Sigmoid colon (tissue), 7 donors: Measurements from ENCODE around the gene EID2B. TPM values are rescaled to one million over a fixed set of nuclear protein-coding genes. Genes with fewer than 3 reads are reported as not detected.
A peak's percentile ranks its signal among the peaks of the same experiment; 100 is the strongest.

ENCODE experiments used
- DNase-seq: peaks from one replicate; pipeline ENCODE4 v3.0.0-alpha.2; 2019
- H3K27ac ChIP-seq, 4 donors: fragments of 200-600 bp; sonication (generic); one replicate each; pipeline ENCODE4 v1.5.1; 2016 to 2019; ENCODE audit warnings: mild to moderate bottlenecking in 1 of 4
- H3K27me3 ChIP-seq, 3 donors: fragments of 200-600 bp; sonication (generic); one replicate each; pipeline ENCODE4 v1.5.1; 2019; ENCODE audit warnings: mild to moderate bottlenecking in 1 of 3
- H3K36me3 ChIP-seq, 4 donors: fragments of 200-600 bp; sonication (generic); one replicate each; pipeline ENCODE4 v1.5.1; 2016 to 2019
- H3K4me1 ChIP-seq, 4 donors: fragments of 200-600 bp; sonication (generic); one replicate each; pipeline ENCODE4 v1.5.1; 2017 to 2019
- H3K4me3 ChIP-seq, 4 donors: fragments of 200-600 bp; sonication (generic); one replicate each; pipeline ENCODE4 v1.5.1; 2017 to 2019; ENCODE audit warnings: mild to moderate bottlenecking in 2 of 4, moderate library complexity in 1 of 4
- H3K9me3 ChIP-seq, 4 donors: fragments of 200-600 bp in 3 of 4; sonication (generic) in 3 of 4; one replicate each; pipeline versions ENCODE4 v1.5.1 to v1.6.1; 2013 to 2019
- EP300 ChIP-seq, 4 donors: sonication (generic); formaldehyde crosslinking; IDR thresholded peaks; one replicate each; pipeline ENCODE4 v1.6.1; 2017; ENCODE audit warnings: antibody characterized with exemption in 4 of 4
- POLR2A ChIP-seq, 2 donors: fragments of 450-650 bp; IDR thresholded peaks; one replicate each; pipeline ENCODE4 v1.6.1; 2016; ENCODE audit warnings: antibody characterized with exemption in 2 of 2, mild to moderate bottlenecking in 2 of 2, moderate library complexity in 2 of 2
- POLR2AphosphoS5 ChIP-seq, 4 donors: sonication (generic); formaldehyde crosslinking; IDR thresholded peaks; one replicate each; pipeline ENCODE4 v1.6.1; 2017; ENCODE audit warnings: antibody characterized with exemption in 4 of 4
- WGBS, 2 donors: extraction: QIAGEN DNeasy Blood & Tissue Kit; methylation state at CpG; one replicate each; pipeline ENCODE4 v1.1.7; 2013; 5-methylcytosine and 5-hydroxymethylcytosine counted together
- intact Hi-C: fragments of 100-400 bp; cut with DNase I; formaldehyde crosslinking; loops from one replicate; pipeline ENCODE4 v1.15.1; 2023
- polyA plus RNA-seq, 3 donors: library from polyadenylated mRNA; stranded (reverse); fragments of 200-250 nt; gene quantifications; one replicate each; pipeline ENCODE4 v1.2.3, GENCODE V29; 2013
- total RNA-seq, 4 donors: library from RNA; depleted of rRNA; stranded (reverse); fragments of >200 nt; gene quantifications; one replicate each; pipeline ENCODE4 v1.1.0, GENCODE V29; 2016
- TF ChIP-seq, protein P1 (sequence below), 4 experiments: fragments of 450-650 bp in 3 of 4; fragments of 200-600 bp in 1 of 4; IDR thresholded peaks; one replicate each; pipeline ENCODE4 v1.5.1; 2016 to 2019; ENCODE audit warnings: antibody characterized with exemption in 4 of 4, mild to moderate bottlenecking in 3 of 4, moderate library complexity in 2 of 4
- donor health status: healthy with polysubstance abuse.
- donor health status: Bipolar disorder and iron deficiency.
- donor health status: healthy.

Gene EID2B
- total and polyA plus RNA-seq, 7 donors, result 0.46 to 7.7 (median 3.9) TPM

DNA sequence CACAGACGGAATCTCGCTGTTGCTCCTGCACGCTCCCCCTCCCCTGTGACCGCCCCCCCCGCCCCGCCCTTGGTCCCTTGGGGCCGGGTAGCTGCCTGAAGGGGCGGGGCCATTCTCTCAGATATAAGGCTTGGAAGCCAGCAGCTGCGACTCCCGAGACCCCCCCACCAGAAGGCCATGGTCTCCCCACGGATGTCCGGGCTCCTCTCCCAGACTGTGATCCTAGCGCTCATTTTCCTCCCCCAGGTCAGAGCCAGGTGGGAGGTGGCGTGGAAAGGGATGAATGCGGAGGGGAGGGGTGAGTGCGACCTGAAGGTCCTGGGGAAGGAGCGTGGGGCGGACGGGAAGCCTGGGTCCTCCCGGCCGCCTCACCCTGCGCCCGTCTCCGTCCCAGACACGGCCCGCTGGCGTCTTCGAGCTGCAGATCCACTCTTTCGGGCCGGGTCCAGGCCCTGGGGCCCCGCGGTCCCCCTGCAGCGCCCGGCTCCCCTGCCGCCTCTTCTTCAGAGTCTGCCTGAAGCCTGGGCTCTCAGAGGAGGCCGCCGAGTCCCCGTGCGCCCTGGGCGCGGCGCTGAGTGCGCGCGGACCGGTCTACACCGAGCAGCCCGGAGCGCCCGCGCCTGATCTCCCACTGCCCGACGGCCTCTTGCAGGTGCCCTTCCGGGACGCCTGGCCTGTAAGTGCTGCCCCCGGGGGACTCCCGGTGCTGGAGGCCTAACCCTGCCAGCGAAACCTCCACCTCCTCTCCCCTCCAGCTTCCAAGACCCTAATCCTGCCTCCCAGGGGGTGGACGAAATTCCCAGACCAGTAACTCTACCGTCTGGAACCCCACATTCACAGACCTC lies 33.6 kb downstream of the EID2B start, which contains the start of gene DLL3:
TSS of gene DLL3 (plus strand) at position 150 of the 845 bp plus-strand sequence. CDS start at position 178, 28 bp downstream.
- intact Hi-C loops, result loop anchor here (5.0 kb wide), 1 partner anchor 33 kb away; the partner anchor contains the start of gene EID2B
- Histone ChIP-seq H3K27me3 (peaks cover 23 to 79% (median 63%) of the 10 kb centered on the region in 3 donors), H3K27ac (no peak within 1 kb of the TSS), H3K36me3 (no peaks in the 10 kb centered on the region), H3K9me3 (no peaks in the 10 kb centered on the region), H3K4me3 (peak within 1 kb of the TSS in 2 of 4 donors; percentile 6 to 17), H3K4me1 (peaks cover 0 to 27% (median 22%) of the 10 kb centered on the region in 4 donors)
- TF ChIP-seq POLR2A (IDR thresholded peaks at IDR 0.05) (no peak), EP300 (IDR thresholded peaks at IDR 0.05) (no peak), POLR2AphosphoS5 (IDR thresholded peaks at IDR 0.05) (no peak)
- TF ChIP-seq, protein P1, sequence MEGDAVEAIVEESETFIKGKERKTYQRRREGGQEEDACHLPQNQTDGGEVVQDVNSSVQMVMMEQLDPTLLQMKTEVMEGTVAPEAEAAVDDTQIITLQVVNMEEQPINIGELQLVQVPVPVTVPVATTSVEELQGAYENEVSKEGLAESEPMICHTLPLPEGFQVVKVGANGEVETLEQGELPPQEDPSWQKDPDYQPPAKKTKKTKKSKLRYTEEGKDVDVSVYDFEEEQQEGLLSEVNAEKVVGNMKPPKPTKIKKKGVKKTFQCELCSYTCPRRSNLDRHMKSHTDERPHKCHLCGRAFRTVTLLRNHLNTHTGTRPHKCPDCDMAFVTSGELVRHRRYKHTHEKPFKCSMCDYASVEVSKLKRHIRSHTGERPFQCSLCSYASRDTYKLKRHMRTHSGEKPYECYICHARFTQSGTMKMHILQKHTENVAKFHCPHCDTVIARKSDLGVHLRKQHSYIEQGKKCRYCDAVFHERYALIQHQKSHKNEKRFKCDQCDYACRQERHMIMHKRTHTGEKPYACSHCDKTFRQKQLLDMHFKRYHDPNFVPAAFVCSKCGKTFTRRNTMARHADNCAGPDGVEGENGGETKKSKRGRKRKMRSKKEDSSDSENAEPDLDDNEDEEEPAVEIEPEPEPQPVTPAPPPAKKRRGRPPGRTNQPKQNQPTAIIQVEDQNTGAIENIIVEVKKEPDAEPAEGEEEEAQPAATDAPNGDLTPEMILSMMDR (IDR thresholded peaks at IDR 0.05), result no peak
- 1 to 2% methylated on average over 60 of the region's 60 CpGs for WGBS, 2 donors
- DNase-seq, result no peak

DNA sequence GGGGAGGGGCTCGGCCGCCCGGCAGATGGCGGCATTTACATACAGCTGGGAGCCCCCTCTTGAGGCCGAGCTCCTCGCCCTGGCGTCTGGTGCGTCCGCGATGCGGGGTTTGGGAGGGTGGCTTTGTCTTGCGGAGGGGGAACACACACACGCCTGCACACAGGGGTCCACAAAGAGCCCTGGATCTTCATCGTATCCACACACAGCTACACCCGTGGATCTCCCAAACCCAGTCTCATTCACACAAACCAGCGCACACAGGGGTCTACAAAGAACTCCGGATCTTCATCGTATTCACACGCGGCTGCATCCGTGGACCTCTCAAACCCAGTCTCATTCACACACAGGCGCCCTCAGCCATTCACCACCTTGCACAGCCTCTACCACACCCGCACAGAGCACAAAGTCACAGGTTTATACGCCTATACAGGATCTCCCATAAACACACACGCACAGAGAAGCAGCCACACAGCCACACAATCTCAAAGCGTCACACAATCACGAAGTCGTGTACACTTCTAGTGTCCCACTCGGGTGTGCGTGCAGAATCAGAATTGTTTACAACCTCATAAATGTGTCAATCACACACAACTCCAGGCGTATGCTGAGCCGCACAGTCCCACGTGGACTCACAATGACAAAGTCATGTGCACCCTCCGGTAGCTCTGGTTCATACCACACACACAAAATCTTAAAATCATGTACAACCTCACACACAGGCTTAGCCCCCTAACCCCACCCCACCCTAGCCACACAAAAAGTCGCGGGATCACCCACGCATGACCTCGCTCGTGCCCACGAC lies 34.5 kb downstream of the EID2B start:
- Histone ChIP-seq H3K36me3 (no peaks in the 10 kb centered on the region), H3K4me3 (peak overlapping the region in 2 of 4 donors; percentile 6 to 17), H3K27me3 (peaks cover 21 to 71% (median 55%) of the 10 kb centered on the region in 3 donors), H3K27ac (no peak overlapping the region), H3K4me1 (peaks cover 0 to 27% (median 22%) of the 10 kb centered on the region in 4 donors), H3K9me3 (no peaks in the 10 kb centered on the region)
- TF ChIP-seq POLR2AphosphoS5 (IDR thresholded peaks at IDR 0.05), result no peak
- TF ChIP-seq, protein P1 (IDR thresholded peaks at IDR 0.05), result peak in 1 of 4 experiments; percentile 25
- 1% methylated on average over 40 of the region's 40 CpGs for WGBS, 2 donors
- intact Hi-C loops, result loop anchor here (5.0 kb wide), 1 partner anchor 34 kb away; the partner anchor contains the start of gene EID2B
- DNase-seq, result no peak

DNA sequence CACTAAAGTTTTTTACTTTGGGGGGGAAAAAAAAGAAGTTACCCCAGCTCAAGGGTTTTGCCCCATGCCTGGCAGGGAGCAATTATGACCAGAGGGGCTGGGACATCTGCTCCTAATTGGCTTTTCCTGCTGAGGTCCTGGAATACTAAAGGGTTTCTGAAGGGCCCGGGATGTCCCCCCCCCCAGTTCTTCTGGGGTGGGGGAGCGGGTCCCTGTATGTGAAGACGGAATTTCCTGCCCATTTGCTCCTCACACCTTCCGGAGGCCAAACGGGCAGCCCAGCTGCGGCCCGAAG lies 35.0 kb downstream of the EID2B start:
- Histone ChIP-seq H3K9me3 (no peaks in the 10 kb centered on the region), H3K36me3 (no peaks in the 10 kb centered on the region), H3K4me3 (peak overlapping the region in 1 of 4 donors; percentile 17), H3K27me3 (peaks cover 17 to 65% (median 50%) of the 10 kb centered on the region in 3 donors), H3K4me1 (peaks cover 0 to 22% (median 19%) of the 10 kb centered on the region in 4 donors), H3K27ac (no peak overlapping the region)
- no peak for DNase-seq
- no peak for TF ChIP-seq EP300 (IDR thresholded peaks at IDR 0.05)
- no peak for TF ChIP-seq POLR2AphosphoS5 (IDR thresholded peaks at IDR 0.05)
- TF ChIP-seq, protein P1 (IDR thresholded peaks at IDR 0.05), result no peak
- TF ChIP-seq POLR2A (IDR thresholded peaks at IDR 0.05), result no peak
- WGBS, 2 donors, result 0% methylated on average over 7 of the region's 7 CpGs
- intact Hi-C loops, result loop anchor here (5.0 kb wide), 1 partner anchor 35 kb away; the partner anchor contains the start of gene EID2B

DNA sequence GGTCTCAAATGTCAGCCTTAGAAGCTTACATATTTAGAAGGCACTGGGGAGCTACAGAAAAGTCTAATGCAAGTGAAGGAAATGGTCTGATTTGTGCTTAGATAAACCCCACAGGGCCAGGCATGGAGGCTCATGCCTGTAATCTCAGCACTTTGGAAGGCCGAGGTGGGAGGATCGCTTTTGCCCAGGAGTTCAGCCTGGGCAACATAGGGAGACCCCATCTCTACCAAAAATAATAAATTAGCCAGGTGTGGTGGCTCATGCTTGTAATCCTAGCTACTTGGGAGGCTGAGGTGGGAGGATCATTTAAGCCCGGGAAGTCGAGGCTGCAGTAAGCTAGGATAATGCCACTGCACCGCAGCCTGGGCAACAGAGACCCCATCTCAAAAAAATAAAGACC lies 36.6 kb downstream of the EID2B start:
- Histone ChIP-seq H3K4me3 (no peak overlapping the region), H3K36me3 (peaks cover 0 to 5% (median 2%) of the 10 kb centered on the region in 4 donors), H3K27ac (no peak overlapping the region), H3K27me3 (peaks cover 16 to 52% (median 47%) of the 10 kb centered on the region in 3 donors), H3K9me3 (no peaks in the 10 kb centered on the region), H3K4me1 (peaks cover 0 to 21% (median 19%) of the 10 kb centered on the region in 4 donors)
- TF ChIP-seq POLR2AphosphoS5 (IDR thresholded peaks at IDR 0.05), result no peak
- no peak for TF ChIP-seq POLR2A (IDR thresholded peaks at IDR 0.05)
- TF ChIP-seq, protein P1 (IDR thresholded peaks at IDR 0.05), result no peak
- TF ChIP-seq EP300 (IDR thresholded peaks at IDR 0.05), result no peak
- intact Hi-C loops, result loop anchor here (5.0 kb wide), 1 partner anchor 36 kb away; the partner anchor contains the start of gene EID2B
- 83 to 91% methylated on average over 5 of the region's 5 CpGs for WGBS, 2 donors
- DNase-seq, result no peak
